DMS 273 treated with DMSO at 0.1 percent for 48 hours (cell line): ENCODE results near the gene ZNF83.
"Not testable (repeated sequence)": the region's sequence is repeated elsewhere in the genome, so short reads cannot be mapped to it uniquely, and the experiment has no call there.

Source experiments
- DNase-seq: peaks from one replicate; lab custom pipeline; 2025; lab: John Stamatoyannopoulos, UW

The ZNF83 gene

GRCh38 chr19:52637718-52638585 is at the start of gene ZNF83:
ZNF83 (minus strand) TSS chr19:52638355.
- DNase-seq = peak; percentile 77

DNA sequence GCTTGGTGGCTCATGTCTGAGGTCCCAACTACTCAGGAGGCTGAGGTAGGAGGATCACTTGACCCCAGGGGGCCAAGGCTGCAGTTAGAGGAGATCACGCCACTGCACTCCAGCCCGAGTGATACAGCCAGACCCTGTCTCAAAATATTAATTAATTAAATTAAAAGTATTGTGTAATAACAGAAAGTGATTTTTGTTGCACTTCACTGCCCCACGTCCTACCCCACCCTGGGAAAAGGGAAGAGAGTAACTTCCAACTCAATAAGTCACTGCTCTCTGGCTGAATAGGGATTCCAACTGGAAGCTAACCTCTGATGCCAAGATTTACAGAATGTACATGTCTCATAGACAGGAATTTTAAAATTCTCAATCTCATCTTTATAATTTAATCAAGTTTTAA is 49.5 kb upstream of the ZNF83 start:
- DNase-seq = no peak

DNA sequence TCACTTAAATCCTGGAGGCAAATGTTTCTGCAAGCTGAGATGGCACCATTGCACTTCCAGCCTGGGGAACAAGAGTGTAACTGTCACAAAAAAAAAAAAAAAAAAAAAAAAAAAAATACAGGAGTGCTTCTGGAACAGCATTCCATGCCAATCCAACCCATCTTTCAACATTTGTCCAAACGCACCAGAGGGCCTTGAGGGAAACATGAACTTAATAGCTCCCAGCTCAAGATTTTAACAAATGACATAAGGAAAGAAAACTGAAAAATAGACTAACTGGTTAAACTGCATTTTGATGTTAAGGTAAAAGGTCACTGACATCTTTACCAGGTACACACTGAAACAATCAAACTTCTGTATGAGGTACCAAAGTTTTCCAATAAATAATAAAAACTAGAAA is 47.7 kb upstream of the ZNF83 start:
- no peak for DNase-seq

- not testable (repeated sequence) for DNase-seq
These were observed 43.1 kb upstream of the ZNF83 start for GRCh38 chr19:52681216-52681615.

DNA sequence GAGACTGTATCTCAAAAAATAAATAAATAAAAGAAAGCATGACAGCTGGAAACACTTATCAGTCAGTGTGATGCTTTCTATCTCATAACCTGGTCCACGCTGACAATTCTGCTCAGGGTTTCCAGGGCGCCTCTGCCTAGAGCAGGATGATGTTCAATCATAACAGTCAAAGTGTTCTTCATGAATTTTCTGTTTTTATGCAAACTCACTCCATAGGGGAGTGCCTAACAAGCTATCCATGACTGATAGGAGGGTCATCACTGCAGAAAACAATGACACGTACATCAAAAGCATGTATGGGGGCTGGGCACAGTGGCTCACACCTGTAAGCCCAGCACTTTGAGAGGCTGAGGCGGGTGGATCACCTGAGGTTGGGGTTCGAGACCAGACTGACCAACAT is 41.4 kb upstream of the ZNF83 start:
- no peak for DNase-seq

- not testable (repeated sequence) for DNase-seq
These were observed 37.1 kb upstream of the ZNF83 start for GRCh38 chr19:52675239-52675638.

DNA sequence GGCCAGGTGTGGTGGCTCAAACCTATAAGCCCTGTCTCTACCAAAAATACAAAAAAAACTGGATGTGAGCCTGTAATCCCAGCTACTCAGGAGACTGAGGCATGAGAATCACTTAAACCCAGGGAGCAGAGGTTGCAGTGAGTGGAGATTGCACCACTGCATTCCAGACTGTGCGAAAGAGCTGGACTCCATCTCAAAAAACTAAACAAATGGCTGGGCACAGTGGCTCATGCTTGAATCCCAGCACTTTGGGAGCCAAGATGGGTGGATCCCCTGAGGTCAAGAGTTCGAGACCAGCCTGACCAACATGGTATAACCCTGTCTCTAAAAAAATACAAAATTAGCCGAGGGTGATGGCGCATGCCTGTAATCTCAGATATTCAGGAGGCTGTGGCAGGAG is 34.9 kb upstream of the ZNF83 start:
- no peak for DNase-seq

GRCh38 chr19:52670046-52670445 is 31.9 kb upstream of the ZNF83 start:
- no peak for DNase-seq

- DNase-seq = no peak
These were observed 31.4 kb upstream of the ZNF83 start for GRCh38 chr19:52669586-52669985.

- DNase-seq = no peak
These were observed 29.8 kb upstream of the ZNF83 start for GRCh38 chr19:52667972-52668371.

GRCh38 chr19:52666506-52666905 is 28.4 kb upstream of the ZNF83 start:
- DNase-seq = no peak

DNA sequence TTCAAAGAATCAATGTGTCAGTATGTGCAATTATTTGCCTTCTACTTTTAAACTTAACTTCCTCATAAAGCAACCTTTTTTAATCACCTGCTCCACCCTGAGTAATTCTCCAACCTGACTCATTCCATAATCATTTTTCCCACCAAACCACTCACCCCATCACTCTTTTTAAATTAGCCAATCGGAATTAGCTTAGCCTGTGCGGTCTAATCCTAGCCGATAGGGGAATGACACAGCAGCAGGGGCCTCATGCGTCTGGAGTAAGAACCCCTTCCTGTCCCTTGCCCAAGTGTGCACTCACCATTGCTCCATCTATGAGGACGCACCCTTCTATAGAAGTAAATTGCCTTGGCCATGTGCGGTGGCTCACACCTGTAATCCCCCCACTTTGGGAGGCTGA is 27.4 kb upstream of the ZNF83 start:
- no peak for DNase-seq

GRCh38 chr19:52665027-52665426 is 26.9 kb upstream of the ZNF83 start:
- no peak for DNase-seq

DNA sequence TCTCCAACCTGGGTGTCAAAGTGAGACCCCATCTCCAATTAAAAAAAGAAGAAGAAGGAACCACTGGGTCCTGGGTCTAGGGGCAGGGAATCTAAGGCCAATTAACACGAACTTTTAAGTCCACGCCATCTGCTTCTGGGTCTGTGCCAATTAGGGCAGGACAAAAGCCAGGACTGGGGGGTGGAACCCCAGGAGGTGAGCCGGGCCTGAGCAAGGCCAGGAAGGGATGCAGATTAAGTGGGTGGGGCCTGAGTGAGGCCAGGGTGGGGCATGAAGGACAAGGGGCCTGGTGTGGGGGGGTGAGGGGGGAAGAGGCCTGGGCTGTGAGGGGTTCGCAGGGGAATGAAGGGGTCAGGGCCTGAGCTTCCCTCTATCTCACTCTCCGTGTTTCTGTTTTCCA is 26.3 kb upstream of the ZNF83 start:
- DNase-seq = no peak

GRCh38 chr19:52662631-52663030 is 24.5 kb upstream of the ZNF83 start:
- no peak for DNase-seq

DNA sequence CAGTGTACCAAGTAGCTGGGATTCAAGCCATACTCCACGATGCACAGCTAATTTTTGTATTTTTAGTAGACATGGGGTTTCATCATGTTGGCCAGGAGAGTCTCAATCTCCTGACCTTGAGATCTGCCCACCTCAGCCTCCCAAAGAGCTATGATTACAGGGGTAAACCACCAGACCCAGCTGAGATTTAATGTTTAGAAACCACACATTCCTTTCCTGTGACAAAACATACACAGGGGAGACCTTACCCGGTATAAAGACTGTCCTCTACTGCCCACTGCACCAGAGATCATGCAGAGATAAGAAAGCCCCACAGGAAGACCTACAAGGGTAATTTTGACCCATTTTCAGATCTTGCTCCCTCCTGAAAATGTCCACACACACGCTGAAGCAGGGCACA is 22.8 kb upstream of the ZNF83 start:
- DNase-seq = no peak

GRCh38 chr19:52659013-52659412 is 20.9 kb upstream of the ZNF83 start:
- DNase-seq = no peak

DNA sequence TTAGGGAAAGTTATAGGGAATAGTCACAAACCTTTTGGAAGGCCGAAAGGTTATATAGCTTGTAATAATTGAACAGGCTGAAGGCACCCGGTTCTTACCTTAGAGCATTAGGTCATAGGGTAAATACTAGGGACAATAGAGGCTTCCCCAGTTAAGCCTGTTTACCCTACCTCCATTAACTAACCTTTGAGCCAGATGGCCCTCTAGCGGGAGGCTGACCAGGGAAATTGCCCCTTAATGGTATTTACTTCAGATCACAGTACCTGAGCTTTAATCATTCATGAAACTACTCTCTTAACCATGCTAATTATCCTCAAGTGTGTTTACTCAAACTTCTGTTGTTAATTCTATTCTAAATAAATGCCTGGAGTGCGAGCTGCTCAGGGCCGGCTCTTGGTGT is 20.4 kb upstream of the ZNF83 start:
- DNase-seq = no peak

DNA sequence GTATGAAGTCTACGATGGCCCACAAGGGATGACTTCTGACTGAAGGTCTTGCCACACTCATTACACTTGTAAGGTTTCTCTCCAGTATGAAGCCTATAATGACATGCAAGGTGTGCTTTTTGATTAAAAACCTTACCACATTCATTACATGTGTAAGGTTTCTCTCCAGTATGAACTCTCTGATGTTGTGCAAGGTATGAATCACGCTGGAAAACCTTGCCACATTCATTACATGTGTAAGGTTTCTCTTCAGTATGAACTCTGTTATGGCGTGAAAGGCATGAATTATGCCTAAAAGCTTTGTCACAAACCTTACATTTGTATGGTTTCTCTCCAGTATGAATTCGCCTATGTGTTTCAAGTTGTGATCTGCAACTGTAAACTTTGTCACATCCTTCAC is 15.0 kb upstream of the ZNF83 start:
- DNase-seq = no peak

DNA sequence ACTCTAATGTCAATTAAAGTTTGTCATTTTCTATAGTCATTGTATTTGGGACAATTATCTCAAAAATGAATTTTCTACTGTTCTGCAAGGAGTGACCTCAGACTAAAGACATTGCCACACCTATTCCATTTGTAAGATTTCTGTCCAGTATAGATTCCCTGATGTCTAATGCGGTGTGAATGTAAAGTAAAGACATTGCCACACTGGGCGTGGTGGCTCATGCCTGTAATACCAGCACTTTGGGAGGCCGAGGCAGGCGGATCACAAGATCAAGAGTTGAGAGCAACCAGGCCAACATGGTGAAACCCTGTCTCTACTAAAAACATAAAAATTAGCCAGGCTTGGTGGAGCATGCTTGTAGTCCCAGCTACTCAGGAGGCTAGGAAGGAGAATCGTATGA is 13.8 kb upstream of the ZNF83 start:
- DNase-seq = no peak

GRCh38 chr19:52648336-52649016 is 10.3 kb upstream of the ZNF83 start:
- DNase-seq = no peak

DNA sequence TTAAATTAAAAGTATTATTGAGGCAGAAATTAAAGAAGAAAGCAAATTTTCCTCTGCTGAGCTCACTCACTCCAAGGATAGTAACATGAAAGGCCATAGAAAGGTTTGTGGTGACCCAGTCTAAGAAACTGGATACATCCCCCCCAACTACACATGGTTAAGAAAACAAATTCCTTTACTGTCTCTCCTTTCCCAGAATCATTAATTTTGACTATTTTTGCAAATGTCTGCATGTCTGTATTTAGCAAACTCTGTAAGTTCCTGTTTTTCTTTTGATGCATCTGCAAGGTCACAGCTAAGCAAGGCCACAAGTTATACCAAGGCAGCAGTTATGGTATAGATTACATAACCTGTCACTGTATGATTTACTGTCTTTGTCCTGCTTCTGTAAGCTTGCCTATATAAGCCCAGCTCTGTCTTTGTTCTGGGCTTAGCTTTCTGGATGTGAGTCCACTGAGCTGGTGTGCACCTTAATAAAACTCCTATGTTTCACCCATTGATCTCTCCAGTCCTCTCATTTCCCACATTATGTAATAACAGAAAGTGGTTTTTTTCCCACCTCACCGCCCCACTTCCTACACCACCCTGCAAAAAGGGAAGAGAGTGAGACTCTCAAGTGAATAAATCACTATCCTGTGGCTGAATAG is 8.5 kb upstream of the ZNF83 start:
- DNase-seq = no peak

DNA sequence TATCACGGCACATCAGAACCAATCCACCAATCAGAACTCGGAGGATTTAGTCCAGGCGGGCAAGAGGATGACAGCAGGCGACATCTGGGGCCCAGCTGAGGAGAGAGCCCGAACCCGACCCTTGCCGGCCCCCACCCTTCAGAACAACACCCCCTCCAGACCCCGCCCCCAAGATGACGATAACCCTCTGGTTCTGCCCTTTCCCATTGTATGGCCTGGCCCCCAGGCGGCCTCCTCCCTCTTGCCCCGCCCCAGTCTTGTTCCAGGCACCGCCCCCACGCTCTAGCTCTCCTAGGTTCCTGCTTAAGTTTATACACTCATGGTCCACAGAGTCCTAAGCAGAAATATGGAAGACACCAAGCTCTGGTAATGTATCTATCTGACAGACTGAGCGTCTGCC is 2.8 kb upstream of the ZNF83 start:
- no peak for DNase-seq
